ENCODE results near the gene DNAL1.

Gene DNAL1

GRCh38 chr14:73738518-73739173 lies 93.9 kb downstream of the DNAL1 start:
- no peak for TF ChIP-seq CTCF (IDR thresholded peaks at IDR 0.05; ENCODE audit: insufficient read depth, low read depth, low read length, missing control alignments)
- no peak overlapping the region for H3K4me3 ChIP-seq (ENCODE audit: low read depth, low read length)
- DNase-seq (ENCODE audit: low read depth): no peak

- no peak overlapping the region for H3K4me3 ChIP-seq (ENCODE audit: low read depth, low read length)
- no peak for DNase-seq (ENCODE audit: low read depth)
- TF ChIP-seq CTCF (IDR thresholded peaks at IDR 0.05; ENCODE audit: insufficient read depth, low read depth, low read length, missing control alignments): no peak
Observed at GRCh38 chr14:73739174-73739898, 94.5 kb downstream of the DNAL1 start.

GRCh38 chr14:73739899-73740617 lies 95.3 kb downstream of the DNAL1 start:
- no peak for TF ChIP-seq CTCF (IDR thresholded peaks at IDR 0.05; ENCODE audit: insufficient read depth, low read depth, low read length, missing control alignments)
- no peak for DNase-seq (ENCODE audit: low read depth)
- H3K4me3 ChIP-seq (ENCODE audit: low read depth, low read length): no peak overlapping the region

- DNase-seq (ENCODE audit: low read depth): no peak
Observed at GRCh38 chr14:73740618-73741326, 96.0 kb downstream of the DNAL1 start.

GRCh38 chr14:73741386-73741875 lies 96.6 kb downstream of the DNAL1 start:
- H3K4me3 ChIP-seq (ENCODE audit: low read depth, low read length): peak overlapping the region; percentile 34
- peak; percentile 69 for DNase-seq (ENCODE audit: low read depth)
- TF ChIP-seq CTCF (IDR thresholded peaks at IDR 0.05; ENCODE audit: insufficient read depth, low read depth, low read length, missing control alignments): no peak

More at GRCh38 chr14:73740618-73741326, 96.0 kb downstream of the DNAL1 start:
- TF ChIP-seq CTCF (IDR thresholded peaks at IDR 0.05; ENCODE audit: insufficient read depth, low read depth, low read length, missing control alignments): no peak
- H3K4me3 ChIP-seq (ENCODE audit: low read depth, low read length): no peak overlapping the region

GRCh38 chr14:73741876-73742519 lies 97.2 kb downstream of the DNAL1 start:
- no peak for TF ChIP-seq CTCF (IDR thresholded peaks at IDR 0.05; ENCODE audit: insufficient read depth, low read depth, low read length, missing control alignments)
- peak; percentile 50 for DNase-seq (ENCODE audit: low read depth)
- H3K4me3 ChIP-seq (ENCODE audit: low read depth, low read length): peak overlapping the region; percentile 34
